Measurements from ENCODE around the gene MAPKBP1.

MAPKBP1 gene

GRCh38 chr15:41792000-41792637 lies 17.8 kb downstream of the MAPKBP1 start:
- H3K36me3 ChIP-seq: no peaks in the 10 kb centered on the region
- no peak overlapping the region for H3K27ac ChIP-seq
- no peaks in the 10 kb centered on the region for H3K27me3 ChIP-seq (ENCODE audit: insufficient read depth, low read depth, severe bottlenecking)
- H3K4me3 ChIP-seq (ENCODE audit: low read depth, low read length): no peak overlapping the region
- TF ChIP-seq, protein P1, sequence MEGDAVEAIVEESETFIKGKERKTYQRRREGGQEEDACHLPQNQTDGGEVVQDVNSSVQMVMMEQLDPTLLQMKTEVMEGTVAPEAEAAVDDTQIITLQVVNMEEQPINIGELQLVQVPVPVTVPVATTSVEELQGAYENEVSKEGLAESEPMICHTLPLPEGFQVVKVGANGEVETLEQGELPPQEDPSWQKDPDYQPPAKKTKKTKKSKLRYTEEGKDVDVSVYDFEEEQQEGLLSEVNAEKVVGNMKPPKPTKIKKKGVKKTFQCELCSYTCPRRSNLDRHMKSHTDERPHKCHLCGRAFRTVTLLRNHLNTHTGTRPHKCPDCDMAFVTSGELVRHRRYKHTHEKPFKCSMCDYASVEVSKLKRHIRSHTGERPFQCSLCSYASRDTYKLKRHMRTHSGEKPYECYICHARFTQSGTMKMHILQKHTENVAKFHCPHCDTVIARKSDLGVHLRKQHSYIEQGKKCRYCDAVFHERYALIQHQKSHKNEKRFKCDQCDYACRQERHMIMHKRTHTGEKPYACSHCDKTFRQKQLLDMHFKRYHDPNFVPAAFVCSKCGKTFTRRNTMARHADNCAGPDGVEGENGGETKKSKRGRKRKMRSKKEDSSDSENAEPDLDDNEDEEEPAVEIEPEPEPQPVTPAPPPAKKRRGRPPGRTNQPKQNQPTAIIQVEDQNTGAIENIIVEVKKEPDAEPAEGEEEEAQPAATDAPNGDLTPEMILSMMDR (IDR thresholded peaks at IDR 0.05; ENCODE audit: low read depth, low read length): no peak
- no peak for DNase-seq
- H3K9me3 ChIP-seq (ENCODE audit: severe bottlenecking): no peaks in the 10 kb centered on the region

GRCh38 chr15:41794081-41794480 lies 19.8 kb downstream of the MAPKBP1 start:
- no peaks in the 10 kb centered on the region for H3K9me3 ChIP-seq (ENCODE audit: severe bottlenecking)
- H3K27ac ChIP-seq: no peak overlapping the region
- H3K27me3 ChIP-seq (ENCODE audit: insufficient read depth, low read depth, severe bottlenecking): no peaks in the 10 kb centered on the region
- no peaks in the 10 kb centered on the region for H3K36me3 ChIP-seq
- no peak overlapping the region for H3K4me3 ChIP-seq (ENCODE audit: low read depth, low read length)
- TF ChIP-seq, protein P1 (IDR thresholded peaks at IDR 0.05; ENCODE audit: low read depth, low read length): no peak
- DNase-seq: no peak

DNA sequence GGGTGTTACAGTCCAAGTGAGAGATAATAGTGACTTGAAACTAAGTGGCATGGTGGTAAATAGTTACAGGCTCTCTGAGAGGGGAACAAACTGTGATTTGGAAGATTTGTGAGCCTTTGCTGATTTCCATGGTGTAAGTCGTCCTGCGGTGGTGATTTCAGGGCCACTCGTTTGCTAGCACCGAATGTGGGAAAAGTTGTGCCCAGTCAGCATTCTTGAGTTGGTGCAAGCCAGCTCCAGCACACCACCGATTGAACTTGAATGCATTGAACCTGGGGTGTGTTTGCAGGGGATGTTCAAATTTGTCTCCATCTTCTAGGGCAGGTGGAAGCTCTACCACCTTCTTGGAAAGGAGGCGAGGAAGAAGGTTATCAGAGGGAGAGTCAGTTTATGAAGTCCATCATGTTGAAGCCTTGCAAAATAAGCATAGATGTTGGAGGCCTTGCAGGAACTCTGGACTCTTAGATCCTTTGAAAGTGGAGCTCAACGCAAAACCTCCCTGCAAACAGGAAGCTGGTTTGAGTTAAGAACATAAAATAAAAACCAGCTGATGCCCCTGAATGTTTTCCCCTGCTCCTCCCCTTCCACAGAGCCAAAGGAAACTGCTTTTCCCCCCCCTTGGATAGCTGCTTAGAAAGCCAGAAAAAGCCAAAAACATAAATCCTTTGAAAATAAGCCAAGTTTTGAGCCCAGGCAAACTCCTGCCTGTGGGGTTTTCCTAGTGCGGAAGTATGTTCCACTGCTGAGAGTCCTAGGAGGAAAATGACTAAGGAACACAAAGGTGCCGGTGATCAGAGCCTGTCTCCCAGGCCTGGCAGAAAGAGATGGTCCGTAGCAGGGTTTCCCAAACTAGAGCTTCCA lies 21.9 kb downstream of the MAPKBP1 start:
- no peaks in the 10 kb centered on the region for H3K36me3 ChIP-seq
- H3K4me3 ChIP-seq (ENCODE audit: low read depth, low read length): no peak overlapping the region
- H3K27ac ChIP-seq: no peak overlapping the region
- DNase-seq: no peak
- no peaks in the 10 kb centered on the region for H3K9me3 ChIP-seq (ENCODE audit: severe bottlenecking)
- no peaks in the 10 kb centered on the region for H3K27me3 ChIP-seq (ENCODE audit: insufficient read depth, low read depth, severe bottlenecking)
- TF ChIP-seq, protein P1 (IDR thresholded peaks at IDR 0.05; ENCODE audit: low read depth, low read length): no peak

GRCh38 chr15:41797201-41797944 lies 23.1 kb downstream of the MAPKBP1 start:
- Histone ChIP-seq H3K4me3 (ENCODE audit: low read depth, low read length) (no peak overlapping the region), H3K27ac (no peak overlapping the region), H3K27me3 (ENCODE audit: insufficient read depth, low read depth, severe bottlenecking) (no peaks in the 10 kb centered on the region), H3K9me3 (ENCODE audit: severe bottlenecking) (no peaks in the 10 kb centered on the region), H3K36me3 (no peaks in the 10 kb centered on the region)
- DNase-seq: peak; percentile 56
- TF ChIP-seq, protein P1 (IDR thresholded peaks at IDR 0.05; ENCODE audit: low read depth, low read length): no peak

- no peak for DNase-seq
- no peak overlapping the region for H3K27ac ChIP-seq
- TF ChIP-seq, protein P1 (IDR thresholded peaks at IDR 0.05; ENCODE audit: low read depth, low read length): no peak
- no peak overlapping the region for H3K4me3 ChIP-seq (ENCODE audit: low read depth, low read length)
- no peaks in the 10 kb centered on the region for H3K36me3 ChIP-seq
- no peaks in the 10 kb centered on the region for H3K27me3 ChIP-seq (ENCODE audit: insufficient read depth, low read depth, severe bottlenecking)
- H3K9me3 ChIP-seq (ENCODE audit: severe bottlenecking): no peaks in the 10 kb centered on the region
These were observed 24.6 kb downstream of the MAPKBP1 start for GRCh38 chr15:41798607-41799487.
